Activated naive CD4-positive, alpha-beta T cell treated with anti-CD3 and anti-CD28 coated beads, Interleukin-2, amount 50 U/mL, for 24 hours (primary cell): ENCODE data around the gene HS6ST1.
A peak's percentile ranks its signal among the peaks of the same experiment; 100 is the strongest.
"Not testable (repeated sequence)": the region's sequence is repeated elsewhere in the genome, so short reads cannot be mapped to it uniquely, and the experiment has no call there.

Source experiments
- H3K27ac Mint-ChIP-seq: one replicate; pipeline ENCODE4 v1.8.0; 2021; ENCODE audit warnings: mild to moderate bottlenecking, mixed read lengths
- H3K27me3 Mint-ChIP-seq: one replicate; pipeline ENCODE4 v1.8.0; 2021; ENCODE audit warnings: mixed read lengths
- H3K36me3 Mint-ChIP-seq: one replicate; pipeline ENCODE4 v1.8.0; 2021; ENCODE audit warnings: mixed read lengths
- H3K4me1 Mint-ChIP-seq: one replicate; pipeline ENCODE4 v1.8.0; 2021; ENCODE audit warnings: mixed read lengths
- H3K4me3 Mint-ChIP-seq: one replicate; pipeline ENCODE4 v1.8.0; 2021; ENCODE audit warnings: mild to moderate bottlenecking, mixed read lengths
- H3K9me3 Mint-ChIP-seq: one replicate; pipeline ENCODE4 v1.8.0; 2021; ENCODE audit warnings: mixed read lengths

HS6ST1 gene

DNA sequence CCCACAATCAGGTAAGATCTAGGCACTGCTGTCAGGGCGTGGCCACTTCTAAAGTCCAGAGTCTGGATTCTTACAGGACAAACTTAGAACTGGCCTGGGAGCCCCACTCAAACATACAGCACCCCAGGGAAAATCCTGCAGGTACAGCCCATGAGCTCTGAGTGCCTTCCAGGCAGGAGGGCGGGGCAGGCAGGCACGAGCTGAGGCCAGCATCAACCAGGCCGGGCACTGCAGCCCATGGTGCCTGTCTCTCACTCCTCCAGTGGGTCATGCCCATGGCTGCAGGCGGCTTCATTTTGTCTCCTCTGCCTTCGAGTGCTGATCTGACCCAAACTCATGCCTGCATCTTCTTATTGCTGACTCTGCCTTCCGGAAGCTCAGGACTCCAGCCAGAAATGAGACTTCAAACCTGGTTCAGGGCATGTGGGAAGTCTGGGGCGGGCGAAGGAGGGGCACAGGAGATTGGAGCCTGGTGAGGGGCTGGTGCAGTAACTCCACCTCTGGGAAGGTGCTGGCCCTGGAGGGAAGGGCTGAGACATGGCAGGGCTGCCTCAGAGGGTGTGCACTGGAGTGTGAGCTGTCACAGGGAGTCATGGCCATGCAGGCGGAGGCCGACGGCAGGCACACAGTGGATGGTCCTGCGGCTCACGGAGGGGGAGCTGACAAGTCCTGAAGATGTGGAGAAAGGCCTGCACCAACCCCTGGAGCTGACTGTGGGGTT is 40.5 kb downstream of the HS6ST1 start:
- Mint-ChIP-seq H3K4me3 (no peak overlapping the region), H3K36me3 (peaks cover 19% of the 10 kb centered on the region), H3K27me3 (no peaks in the 10 kb centered on the region), H3K4me1 (peaks cover 27% of the 10 kb centered on the region), H3K27ac (no peak overlapping the region), H3K9me3 (no peaks in the 10 kb centered on the region)

DNA sequence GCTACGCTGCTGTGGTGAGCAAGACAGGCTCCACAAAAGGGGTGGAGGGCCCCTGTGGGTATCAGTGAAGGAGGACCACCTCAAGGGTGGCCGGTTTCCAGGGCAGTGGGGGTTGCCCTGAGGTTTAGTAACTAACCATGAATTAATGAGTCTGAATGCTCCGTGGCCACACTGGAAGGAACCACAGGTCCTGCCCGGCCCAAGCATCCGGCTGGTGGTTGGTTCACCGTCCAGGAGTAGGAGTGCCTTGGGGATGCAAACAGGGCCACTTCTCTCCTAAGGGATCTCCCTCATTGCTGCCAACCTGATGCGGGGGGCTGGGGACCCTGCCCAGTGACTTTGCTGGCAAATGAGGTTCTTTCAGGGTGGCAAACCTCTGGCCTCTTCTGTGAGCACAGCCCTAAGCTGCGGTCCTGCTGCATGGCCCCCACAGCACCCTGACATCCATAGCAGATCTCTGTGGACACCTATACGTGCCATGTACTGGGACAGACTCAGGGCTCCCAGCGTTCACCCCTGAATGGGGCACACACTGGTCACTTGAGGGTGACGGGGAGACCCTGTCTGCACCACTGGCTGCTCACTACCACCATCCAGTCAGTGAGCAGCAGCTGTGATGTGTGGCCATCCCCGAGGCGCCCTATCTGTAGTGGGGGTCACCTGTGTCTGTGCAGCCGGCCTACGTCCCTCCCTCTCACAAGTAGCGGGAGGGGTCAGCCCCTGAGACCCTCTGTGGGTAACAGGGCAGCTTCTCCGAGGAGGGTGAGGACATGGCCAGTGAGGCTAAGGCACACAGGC is 41.6 kb downstream of the HS6ST1 start:
- Mint-ChIP-seq H3K36me3 (peaks cover 19% of the 10 kb centered on the region), H3K9me3 (no peaks in the 10 kb centered on the region), H3K4me1 (peaks cover 23% of the 10 kb centered on the region), H3K27me3 (no peaks in the 10 kb centered on the region), H3K4me3 (no peak overlapping the region), H3K27ac (no peak overlapping the region)

DNA sequence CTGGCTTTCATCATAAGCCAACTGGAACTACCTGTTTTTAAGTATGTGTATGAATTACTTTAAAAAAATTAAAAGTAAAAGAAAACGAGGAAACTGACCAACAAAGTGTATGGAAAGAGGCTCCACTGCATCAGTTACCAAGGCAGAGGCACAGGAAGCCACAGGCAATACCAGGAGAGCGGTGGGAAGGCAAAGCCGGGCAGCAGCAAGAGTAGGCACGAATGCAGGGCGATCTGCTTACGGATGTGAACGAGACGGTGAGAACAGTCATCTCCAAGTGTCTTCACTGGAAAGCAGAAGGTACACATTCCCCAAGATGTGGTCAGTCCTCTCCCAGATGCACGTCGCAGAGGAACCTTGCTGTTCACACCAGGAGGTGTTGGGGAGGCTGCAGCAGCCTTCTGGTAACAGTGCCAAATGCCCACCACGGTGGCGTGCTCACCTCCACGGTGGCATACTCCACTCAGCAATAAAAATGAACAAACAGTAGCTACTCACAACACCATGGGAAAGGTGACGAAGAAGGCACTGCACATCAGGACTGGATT is 43.1 kb downstream of the HS6ST1 start:
- no peak overlapping the region for H3K4me3 Mint-ChIP-seq
- no peaks in the 10 kb centered on the region for H3K27me3 Mint-ChIP-seq
- peaks cover 14% of the 10 kb centered on the region for H3K4me1 Mint-ChIP-seq
- peaks cover 19% of the 10 kb centered on the region for H3K36me3 Mint-ChIP-seq
- no peak overlapping the region for H3K27ac Mint-ChIP-seq
- no peaks in the 10 kb centered on the region for H3K9me3 Mint-ChIP-seq

DNA sequence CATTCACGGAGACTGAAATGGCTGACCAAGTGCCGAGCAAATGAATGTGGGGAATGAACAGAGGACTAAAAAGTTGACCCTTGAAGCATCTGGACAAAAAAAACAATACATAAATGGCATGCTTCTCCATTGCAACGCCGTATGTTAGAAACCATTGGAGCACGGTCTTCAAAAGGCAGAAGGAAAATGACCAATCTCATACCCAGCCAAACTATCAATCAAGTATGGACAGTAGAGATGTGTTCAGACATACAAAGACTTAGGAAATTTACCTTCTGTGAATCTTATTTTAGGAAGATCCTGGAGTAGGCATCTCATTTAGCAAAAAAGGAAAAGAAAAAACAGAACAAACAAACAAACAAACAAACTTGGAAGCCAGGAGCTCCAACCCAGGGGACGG is 44.5 kb downstream of the HS6ST1 start:
- Mint-ChIP-seq H3K4me1 (peaks cover 8% of the 10 kb centered on the region), H3K9me3 (no peaks in the 10 kb centered on the region), H3K27ac (no peak overlapping the region), H3K36me3 (peaks cover 19% of the 10 kb centered on the region), H3K27me3 (no peaks in the 10 kb centered on the region), H3K4me3 (no peak overlapping the region)

- H3K4me1 Mint-ChIP-seq = peaks cover 8% of the 10 kb centered on the region
- no peaks in the 10 kb centered on the region for H3K27me3 Mint-ChIP-seq
- H3K4me3 Mint-ChIP-seq = peak overlapping the region; percentile 70
- no peak overlapping the region for H3K27ac Mint-ChIP-seq
- H3K36me3 Mint-ChIP-seq = peaks cover 19% of the 10 kb centered on the region
- H3K9me3 Mint-ChIP-seq = no peaks in the 10 kb centered on the region
Measured at GRCh38 chr2:128273469-128274081, 45.1 kb downstream of the HS6ST1 start.

- H3K36me3 Mint-ChIP-seq = peaks cover 19% of the 10 kb centered on the region
- H3K4me3 Mint-ChIP-seq = no peak overlapping the region
- H3K27me3 Mint-ChIP-seq = no peaks in the 10 kb centered on the region
- H3K9me3 Mint-ChIP-seq = no peaks in the 10 kb centered on the region
- H3K4me1 Mint-ChIP-seq = peaks cover 8% of the 10 kb centered on the region
- no peak overlapping the region for H3K27ac Mint-ChIP-seq
Measured at GRCh38 chr2:128272601-128273468, 45.8 kb downstream of the HS6ST1 start.

DNA sequence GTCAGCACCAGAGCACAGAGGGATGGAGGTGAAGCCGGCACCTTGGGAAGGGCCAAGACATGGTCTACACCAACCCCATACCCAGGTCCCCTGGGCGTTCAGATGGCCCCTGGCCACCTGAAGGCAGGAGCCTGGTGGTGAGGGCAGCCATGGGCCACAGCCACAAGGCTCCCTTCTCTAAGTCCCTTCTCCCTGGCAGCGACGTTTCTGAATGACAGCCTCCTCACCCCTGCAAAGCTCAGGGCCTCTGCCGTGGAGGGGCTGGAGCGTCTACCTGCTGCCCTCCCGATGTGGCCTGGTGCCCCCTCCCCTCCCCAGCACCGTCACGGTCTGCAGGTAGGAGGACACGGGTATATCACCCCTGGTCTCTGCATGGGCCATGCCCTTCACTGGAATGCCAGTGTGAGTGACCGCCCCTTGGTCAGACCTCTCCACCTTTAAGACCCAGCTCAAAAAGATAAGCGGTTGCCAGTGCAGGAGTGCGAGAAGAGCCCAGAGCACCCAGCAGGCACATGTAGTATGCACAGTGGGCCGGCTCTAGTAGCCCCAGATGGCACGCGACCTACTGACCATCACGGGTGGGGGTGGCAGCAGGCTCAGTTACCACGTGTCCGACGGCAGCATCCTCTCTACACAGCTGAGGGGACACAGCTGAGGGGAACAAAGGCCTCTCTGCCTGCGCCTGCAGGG is 46.6 kb downstream of the HS6ST1 start:
- peaks cover 8% of the 10 kb centered on the region for H3K4me1 Mint-ChIP-seq
- no peak overlapping the region for H3K4me3 Mint-ChIP-seq
- no peak overlapping the region for H3K27ac Mint-ChIP-seq
- H3K27me3 Mint-ChIP-seq = no peaks in the 10 kb centered on the region
- H3K36me3 Mint-ChIP-seq = peaks cover 19% of the 10 kb centered on the region
- H3K9me3 Mint-ChIP-seq = no peaks in the 10 kb centered on the region

DNA sequence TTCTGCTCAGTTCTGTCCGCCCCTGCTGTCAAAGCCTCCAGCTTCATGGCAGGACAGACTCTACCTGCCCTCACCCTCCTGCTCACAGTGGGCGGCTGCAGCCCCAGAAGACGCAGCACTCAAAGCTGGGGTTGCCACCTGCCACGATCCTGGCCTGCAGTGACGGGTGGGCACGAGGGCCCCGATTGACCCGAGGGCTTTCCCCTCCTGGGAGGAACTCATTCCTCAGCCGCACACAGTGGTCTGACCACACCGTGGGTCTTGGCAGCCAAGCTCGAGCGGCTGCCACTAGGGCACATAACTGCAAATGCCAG is 47.1 kb downstream of the HS6ST1 start:
- H3K4me1 Mint-ChIP-seq = peaks cover 8% of the 10 kb centered on the region
- H3K9me3 Mint-ChIP-seq = no peaks in the 10 kb centered on the region
- peaks cover 19% of the 10 kb centered on the region for H3K36me3 Mint-ChIP-seq
- no peak overlapping the region for H3K27ac Mint-ChIP-seq
- no peak overlapping the region for H3K4me3 Mint-ChIP-seq
- H3K27me3 Mint-ChIP-seq = no peaks in the 10 kb centered on the region

DNA sequence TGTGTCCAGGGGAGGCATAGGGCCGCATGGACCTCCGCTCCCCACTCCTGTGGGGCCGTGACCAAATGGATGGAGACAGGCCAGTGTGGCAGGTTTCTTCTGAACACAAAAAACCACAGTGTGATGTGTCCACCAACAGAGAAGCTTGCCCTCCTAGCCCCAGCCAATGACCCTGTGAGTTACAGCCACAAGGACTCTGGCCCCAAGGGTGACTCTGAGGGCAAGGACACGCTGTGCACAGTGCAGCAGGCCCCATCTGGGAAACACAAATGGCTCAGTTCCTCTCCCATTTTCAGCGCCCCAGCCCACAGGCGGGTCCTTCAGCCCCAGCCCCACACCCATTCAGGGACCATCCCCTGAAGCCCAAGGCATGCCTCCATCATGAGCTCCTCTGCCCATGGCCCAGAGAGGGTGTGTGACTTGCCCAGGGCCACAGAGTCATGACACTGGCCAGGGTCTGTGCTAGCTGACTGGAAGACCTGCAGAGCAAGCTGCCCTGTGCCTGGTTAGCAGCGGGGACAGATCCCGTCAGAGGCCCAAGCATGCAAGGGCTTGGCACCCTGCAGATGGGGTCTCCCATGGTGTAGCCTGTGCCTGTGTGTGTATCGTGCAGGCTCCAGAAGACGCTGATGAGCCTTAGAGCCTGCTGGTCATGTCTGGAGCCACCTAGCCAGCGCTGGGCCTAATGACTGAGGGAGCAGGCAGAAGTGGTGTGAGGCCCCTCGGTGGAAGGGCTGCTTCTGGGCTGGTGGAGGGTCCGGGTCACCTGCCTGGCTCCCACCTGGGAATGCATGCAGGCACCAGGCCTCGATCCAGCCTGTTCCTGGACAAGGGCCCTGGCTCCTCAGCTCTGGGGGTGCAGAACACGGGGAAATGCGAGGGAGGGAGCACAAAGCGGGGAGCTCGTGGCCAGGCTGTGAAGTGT is 47.7 kb downstream of the HS6ST1 start:
- Mint-ChIP-seq H3K4me1 (peaks cover 8% of the 10 kb centered on the region), H3K36me3 (peaks cover 19% of the 10 kb centered on the region), H3K4me3 (no peak overlapping the region), H3K9me3 (no peaks in the 10 kb centered on the region), H3K27ac (no peak overlapping the region), H3K27me3 (no peaks in the 10 kb centered on the region)

GRCh38 chr2:128269990-128270671 is 48.5 kb downstream of the HS6ST1 start:
- H3K36me3 Mint-ChIP-seq = peaks cover 11% of the 10 kb centered on the region
- H3K4me1 Mint-ChIP-seq = peaks cover 8% of the 10 kb centered on the region
- no peak overlapping the region for H3K27ac Mint-ChIP-seq
- no peaks in the 10 kb centered on the region for H3K9me3 Mint-ChIP-seq
- H3K4me3 Mint-ChIP-seq = no peak overlapping the region
- H3K27me3 Mint-ChIP-seq = no peaks in the 10 kb centered on the region

DNA sequence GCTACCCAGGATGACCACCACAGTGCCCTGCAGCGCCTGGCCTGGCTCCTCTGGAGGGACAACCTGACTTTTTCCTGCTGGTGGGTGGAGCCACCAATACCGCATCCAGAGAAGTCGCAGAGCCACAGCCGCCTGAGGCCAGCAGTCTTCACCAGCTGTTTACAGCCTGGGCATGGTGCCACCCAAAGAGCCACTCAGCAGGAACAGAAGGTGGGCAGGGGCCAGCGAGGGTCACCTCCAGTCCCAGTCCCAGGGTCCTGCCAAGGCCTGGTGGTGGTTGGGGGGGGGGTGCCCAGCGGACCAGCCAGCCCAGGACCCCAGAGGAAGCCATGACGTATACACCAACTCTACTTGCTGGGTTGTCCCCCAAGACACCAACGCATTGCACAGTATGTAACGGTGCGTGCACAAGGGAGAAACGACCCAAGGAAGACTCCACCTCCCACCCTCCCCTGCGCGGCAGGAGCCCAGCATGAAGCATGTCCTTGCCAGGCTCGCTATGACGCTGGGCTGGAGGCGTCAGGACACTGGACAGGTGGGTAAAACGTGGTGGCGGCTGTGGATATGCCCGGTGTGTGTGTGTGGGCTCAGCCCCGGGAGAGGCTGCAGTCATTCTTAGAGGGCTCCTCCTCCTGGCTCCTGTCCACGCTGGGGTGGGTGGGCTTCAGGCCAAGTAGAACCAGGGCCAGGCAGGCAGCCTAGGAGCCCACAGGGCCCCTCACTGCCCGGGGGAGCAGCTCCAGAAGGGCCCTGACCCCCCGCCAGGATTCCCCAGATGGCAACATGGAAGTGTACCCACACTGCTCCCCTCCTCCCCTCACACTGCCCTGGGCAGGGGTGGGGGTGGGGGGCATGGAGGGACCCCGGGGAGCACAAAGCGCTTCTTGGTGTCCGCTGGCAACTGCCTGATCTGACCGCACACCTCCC is 49.3 kb downstream of the HS6ST1 start:
- Mint-ChIP-seq H3K27ac (no peak overlapping the region), H3K9me3 (no peaks in the 10 kb centered on the region), H3K27me3 (no peaks in the 10 kb centered on the region), H3K4me3 (no peak overlapping the region), H3K4me1 (peaks cover 8% of the 10 kb centered on the region), H3K36me3 (peaks cover 6% of the 10 kb centered on the region)

GRCh38 chr2:128268611-128269010 is 50.1 kb downstream of the HS6ST1 start:
- not testable (repeated sequence) for H3K9me3 Mint-ChIP-seq, H3K4me1 Mint-ChIP-seq, H3K27ac Mint-ChIP-seq, H3K36me3 Mint-ChIP-seq, H3K4me3 Mint-ChIP-seq, H3K27me3 Mint-ChIP-seq

DNA sequence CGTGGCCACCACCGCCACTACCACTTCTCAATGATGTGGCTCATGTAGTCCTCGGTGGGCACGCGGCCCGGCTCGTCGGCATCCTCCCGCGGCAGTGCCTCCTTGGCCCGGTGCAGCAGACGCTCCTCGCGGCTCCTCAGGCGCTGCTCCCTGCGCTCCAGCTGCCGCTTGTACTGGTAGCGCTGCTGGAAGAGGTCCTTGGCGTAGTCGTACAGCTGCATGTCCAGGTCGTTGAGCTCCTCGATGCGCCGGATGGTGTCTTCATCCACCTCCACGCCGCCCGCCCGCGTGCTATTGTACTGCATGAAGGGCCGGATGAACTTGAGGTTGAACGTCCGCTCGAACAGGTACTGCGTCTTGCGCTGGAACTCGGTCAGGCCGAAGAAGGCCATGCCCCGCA is 50.5 kb downstream of the HS6ST1 start:
- not testable (repeated sequence) for H3K36me3 Mint-ChIP-seq, H3K27ac Mint-ChIP-seq, H3K4me3 Mint-ChIP-seq, H3K9me3 Mint-ChIP-seq, H3K27me3 Mint-ChIP-seq, H3K4me1 Mint-ChIP-seq
